ENCODE data around the gene ZEB2. TPM values are rescaled to one million over a fixed set of nuclear protein-coding genes. Genes with fewer than 3 reads are reported as not detected.
A peak's percentile ranks its signal among the peaks of the same experiment; 100 is the strongest.
"Not testable (repeated sequence)": the region's sequence is repeated elsewhere in the genome, so short reads cannot be mapped to it uniquely, and the experiment has no call there.

Gene ZEB2
- total RNA-seq, 1 donor = 104 TPM

GRCh38 chr2:144374163-144374661 is 145.7 kb downstream of the ZEB2 start:
- no peak overlapping the region for H3K4me3 ChIP-seq (ENCODE audit: low read depth, low read length)
- TF ChIP-seq, protein P1, sequence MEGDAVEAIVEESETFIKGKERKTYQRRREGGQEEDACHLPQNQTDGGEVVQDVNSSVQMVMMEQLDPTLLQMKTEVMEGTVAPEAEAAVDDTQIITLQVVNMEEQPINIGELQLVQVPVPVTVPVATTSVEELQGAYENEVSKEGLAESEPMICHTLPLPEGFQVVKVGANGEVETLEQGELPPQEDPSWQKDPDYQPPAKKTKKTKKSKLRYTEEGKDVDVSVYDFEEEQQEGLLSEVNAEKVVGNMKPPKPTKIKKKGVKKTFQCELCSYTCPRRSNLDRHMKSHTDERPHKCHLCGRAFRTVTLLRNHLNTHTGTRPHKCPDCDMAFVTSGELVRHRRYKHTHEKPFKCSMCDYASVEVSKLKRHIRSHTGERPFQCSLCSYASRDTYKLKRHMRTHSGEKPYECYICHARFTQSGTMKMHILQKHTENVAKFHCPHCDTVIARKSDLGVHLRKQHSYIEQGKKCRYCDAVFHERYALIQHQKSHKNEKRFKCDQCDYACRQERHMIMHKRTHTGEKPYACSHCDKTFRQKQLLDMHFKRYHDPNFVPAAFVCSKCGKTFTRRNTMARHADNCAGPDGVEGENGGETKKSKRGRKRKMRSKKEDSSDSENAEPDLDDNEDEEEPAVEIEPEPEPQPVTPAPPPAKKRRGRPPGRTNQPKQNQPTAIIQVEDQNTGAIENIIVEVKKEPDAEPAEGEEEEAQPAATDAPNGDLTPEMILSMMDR (IDR thresholded peaks at IDR 0.05; ENCODE audit: insufficient read depth, low read length) = no peak
- no peak for DNase-seq (ENCODE audit: low read depth)

GRCh38 chr2:144372410-144373080 is 147.4 kb downstream of the ZEB2 start:
- TF ChIP-seq, protein P1 (IDR thresholded peaks at IDR 0.05; ENCODE audit: insufficient read depth, low read length) = no peak
- H3K4me3 ChIP-seq (ENCODE audit: low read depth, low read length) = no peak overlapping the region
- no peak for DNase-seq (ENCODE audit: low read depth)

DNA sequence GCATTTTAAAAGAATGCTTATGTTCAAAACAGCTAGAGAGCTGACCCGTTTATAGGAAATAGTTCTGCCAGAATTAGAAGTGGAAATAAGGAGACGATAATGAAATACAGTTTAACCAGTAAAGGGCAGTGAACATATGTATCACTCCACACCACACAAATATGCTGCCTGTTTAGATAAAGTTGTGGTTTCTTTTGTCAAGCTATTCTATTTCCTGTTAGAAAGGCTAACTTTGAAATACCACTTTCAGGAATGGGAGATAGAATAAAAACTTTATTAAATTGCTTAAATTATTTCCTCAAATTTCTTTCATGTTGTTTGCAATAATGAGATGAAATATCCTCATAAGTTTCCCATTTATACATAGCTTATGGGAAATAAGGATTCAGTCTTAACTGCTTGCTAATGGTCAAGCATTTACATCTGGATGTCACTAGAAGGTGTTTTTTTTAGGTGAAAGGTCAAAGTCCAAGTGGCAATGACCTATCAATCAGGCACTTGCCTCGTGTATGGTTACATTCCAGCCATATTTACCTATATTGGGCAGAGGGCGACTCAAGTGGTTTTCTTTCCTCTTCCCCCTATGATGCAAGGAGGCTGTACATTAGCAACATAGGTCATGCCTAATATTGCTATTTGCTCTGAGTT is 148.9 kb downstream of the ZEB2 start:
- peak; percentile 56 for DNase-seq (ENCODE audit: low read depth)
- TF ChIP-seq, protein P1 (IDR thresholded peaks at IDR 0.05; ENCODE audit: insufficient read depth, low read length) = no peak
- H3K4me3 ChIP-seq (ENCODE audit: low read depth, low read length) = no peak overlapping the region

GRCh38 chr2:144369416-144369815 is 150.5 kb downstream of the ZEB2 start:
- DNase-seq (ENCODE audit: low read depth) = no peak

GRCh38 chr2:144366825-144367429 is 153.0 kb downstream of the ZEB2 start:
- peak; percentile 69 for DNase-seq (ENCODE audit: low read depth)
- TF ChIP-seq, protein P1 (IDR thresholded peaks at IDR 0.05; ENCODE audit: insufficient read depth, low read length) = no peak
- H3K4me3 ChIP-seq (ENCODE audit: low read depth, low read length) = no peak overlapping the region

More at GRCh38 chr2:144369416-144369815, 150.5 kb downstream of the ZEB2 start:
- TF ChIP-seq, protein P1 (IDR thresholded peaks at IDR 0.05; ENCODE audit: insufficient read depth, low read length) = no peak
- no peak overlapping the region for H3K4me3 ChIP-seq (ENCODE audit: low read depth, low read length)

GRCh38 chr2:144364944-144365738 is 154.8 kb downstream of the ZEB2 start:
- no peak overlapping the region for H3K4me3 ChIP-seq (ENCODE audit: low read depth, low read length)
- no peak for DNase-seq (ENCODE audit: low read depth)
- TF ChIP-seq, protein P1 (IDR thresholded peaks at IDR 0.05; ENCODE audit: insufficient read depth, low read length) = no peak

DNA sequence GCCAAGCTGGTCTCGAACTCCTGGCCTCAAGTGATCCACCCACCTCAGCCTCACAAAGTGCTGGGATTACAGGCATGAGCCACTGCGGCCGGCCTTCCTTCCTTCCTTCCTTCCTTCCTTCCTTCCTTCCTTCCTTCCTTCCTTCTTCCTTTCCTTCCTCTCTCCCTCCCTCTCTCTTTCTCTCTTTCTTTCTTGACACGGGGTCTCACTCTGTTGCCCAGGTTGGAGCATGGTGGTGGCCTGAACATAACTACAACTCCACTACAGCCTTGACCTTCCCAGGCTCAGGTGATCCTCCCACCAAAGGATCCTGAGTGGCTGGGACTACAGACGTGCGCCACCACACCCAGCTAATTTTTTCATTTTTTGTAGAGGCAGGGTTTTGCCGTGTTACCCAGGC is 155.7 kb downstream of the ZEB2 start:
- H3K4me3 ChIP-seq (ENCODE audit: low read depth, low read length); DNase-seq (ENCODE audit: low read depth): not testable (repeated sequence)

Data from fibroblast of the aortic adventitia (primary cell).